Measurements from ENCODE around the gene COX7A2L.

Gene COX7A2L

DNA sequence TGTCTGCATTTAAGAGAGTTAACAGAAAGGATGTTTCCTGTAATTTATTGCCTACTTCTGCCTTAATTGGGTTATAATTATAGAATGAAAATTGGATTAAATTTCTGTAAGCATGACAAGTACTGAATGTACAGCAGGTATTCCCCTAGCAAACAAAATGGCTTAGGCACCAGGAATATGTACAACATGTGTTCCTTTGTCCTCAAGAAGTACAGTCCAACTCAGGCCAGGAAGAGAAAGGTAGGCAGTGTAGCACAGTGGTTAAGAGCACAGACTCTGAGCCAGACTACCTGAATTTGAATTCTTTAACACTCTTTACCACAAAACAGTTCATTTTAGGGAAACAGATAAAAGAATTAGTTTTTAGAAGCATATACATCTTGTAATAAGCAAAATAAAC is 43.1 kb downstream of the COX7A2L start:
- no peak overlapping the region for H3K27ac ChIP-seq
- no peak for TF ChIP-seq ZFX (IDR thresholded peaks at IDR 0.05; ENCODE audit: borderline replicate concordance)
- TF ChIP-seq, protein P1, sequence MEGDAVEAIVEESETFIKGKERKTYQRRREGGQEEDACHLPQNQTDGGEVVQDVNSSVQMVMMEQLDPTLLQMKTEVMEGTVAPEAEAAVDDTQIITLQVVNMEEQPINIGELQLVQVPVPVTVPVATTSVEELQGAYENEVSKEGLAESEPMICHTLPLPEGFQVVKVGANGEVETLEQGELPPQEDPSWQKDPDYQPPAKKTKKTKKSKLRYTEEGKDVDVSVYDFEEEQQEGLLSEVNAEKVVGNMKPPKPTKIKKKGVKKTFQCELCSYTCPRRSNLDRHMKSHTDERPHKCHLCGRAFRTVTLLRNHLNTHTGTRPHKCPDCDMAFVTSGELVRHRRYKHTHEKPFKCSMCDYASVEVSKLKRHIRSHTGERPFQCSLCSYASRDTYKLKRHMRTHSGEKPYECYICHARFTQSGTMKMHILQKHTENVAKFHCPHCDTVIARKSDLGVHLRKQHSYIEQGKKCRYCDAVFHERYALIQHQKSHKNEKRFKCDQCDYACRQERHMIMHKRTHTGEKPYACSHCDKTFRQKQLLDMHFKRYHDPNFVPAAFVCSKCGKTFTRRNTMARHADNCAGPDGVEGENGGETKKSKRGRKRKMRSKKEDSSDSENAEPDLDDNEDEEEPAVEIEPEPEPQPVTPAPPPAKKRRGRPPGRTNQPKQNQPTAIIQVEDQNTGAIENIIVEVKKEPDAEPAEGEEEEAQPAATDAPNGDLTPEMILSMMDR (IDR thresholded peaks at IDR 0.05), result no peak

DNA sequence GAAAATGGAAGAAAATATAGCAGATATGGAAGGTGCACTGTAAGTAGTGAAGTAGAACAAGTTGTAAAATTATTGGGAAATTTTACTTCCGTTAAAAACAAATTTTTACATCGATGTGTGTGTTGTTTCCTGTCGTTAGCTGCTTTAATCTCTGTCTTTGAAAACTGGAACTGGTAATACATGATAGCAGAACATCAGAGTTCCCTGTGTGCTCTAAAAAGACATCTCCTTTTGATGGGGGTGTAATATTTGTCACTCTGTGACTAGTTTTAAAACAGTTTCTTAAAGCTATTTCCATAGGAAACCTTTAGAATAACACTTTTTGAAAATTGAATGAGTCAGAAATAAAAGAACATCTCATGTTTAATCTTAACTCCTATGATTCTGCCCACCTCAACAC is 43.5 kb downstream of the COX7A2L start:
- TF ChIP-seq, protein P1 (IDR thresholded peaks at IDR 0.05), result no peak
- TF ChIP-seq ZFX (IDR thresholded peaks at IDR 0.05; ENCODE audit: borderline replicate concordance), result no peak
- H3K27ac ChIP-seq, result no peak overlapping the region

DNA sequence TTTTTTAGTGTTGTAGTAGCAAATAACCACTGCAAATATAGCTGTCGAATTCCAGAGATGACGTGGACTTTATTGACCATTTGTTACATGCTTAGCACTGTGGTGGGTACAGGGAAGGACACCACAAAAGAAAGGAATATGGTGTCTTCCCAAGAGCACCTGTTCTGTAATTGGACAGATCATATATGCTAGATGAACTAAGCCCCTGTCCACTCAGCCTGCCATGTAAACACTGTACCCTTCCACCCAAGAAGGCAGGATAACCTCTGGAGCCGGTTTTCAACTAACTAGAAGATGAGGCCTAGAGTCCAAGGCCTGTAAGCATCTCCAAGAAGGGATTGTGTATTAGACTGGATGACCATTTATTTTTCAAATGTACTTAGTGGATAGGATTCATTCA is 44.1 kb downstream of the COX7A2L start:
- TF ChIP-seq ZFX (IDR thresholded peaks at IDR 0.05; ENCODE audit: borderline replicate concordance), result no peak
- TF ChIP-seq, protein P1 (IDR thresholded peaks at IDR 0.05), result no peak
- no peak overlapping the region for H3K27ac ChIP-seq

DNA sequence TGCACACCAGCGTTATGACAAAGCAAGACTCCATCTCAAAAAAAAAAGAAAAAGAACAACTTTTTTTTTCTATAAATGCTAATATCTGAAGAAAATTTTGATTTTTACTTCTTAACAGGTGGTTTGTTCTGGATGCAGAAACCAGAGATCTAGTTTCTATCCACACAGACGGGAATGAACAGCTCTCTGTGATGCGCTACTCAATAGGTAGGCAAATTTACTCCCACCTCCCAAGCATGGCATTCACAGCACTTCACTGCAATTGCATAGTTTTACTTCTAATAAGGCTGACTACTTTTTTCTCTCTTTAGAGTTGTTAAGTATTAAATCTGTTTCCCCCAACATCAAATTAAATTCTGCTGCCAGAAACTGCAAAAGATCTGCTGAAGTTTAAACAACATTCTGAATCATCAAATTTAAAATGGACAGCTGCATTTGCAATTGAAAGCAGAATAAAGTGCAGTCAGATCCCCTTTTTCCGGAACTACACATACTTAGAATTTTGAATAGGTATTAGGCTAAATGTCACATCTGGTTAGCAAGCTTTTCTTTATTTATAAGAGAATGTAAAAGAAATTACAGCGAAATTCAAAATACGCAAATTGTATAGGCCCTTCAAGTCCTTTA is 45.1 kb downstream of the COX7A2L start:
- no peak overlapping the region for H3K27ac ChIP-seq
- TF ChIP-seq, protein P1 (IDR thresholded peaks at IDR 0.05), result no peak
- TF ChIP-seq ZFX (IDR thresholded peaks at IDR 0.05; ENCODE audit: borderline replicate concordance), result no peak

DNA sequence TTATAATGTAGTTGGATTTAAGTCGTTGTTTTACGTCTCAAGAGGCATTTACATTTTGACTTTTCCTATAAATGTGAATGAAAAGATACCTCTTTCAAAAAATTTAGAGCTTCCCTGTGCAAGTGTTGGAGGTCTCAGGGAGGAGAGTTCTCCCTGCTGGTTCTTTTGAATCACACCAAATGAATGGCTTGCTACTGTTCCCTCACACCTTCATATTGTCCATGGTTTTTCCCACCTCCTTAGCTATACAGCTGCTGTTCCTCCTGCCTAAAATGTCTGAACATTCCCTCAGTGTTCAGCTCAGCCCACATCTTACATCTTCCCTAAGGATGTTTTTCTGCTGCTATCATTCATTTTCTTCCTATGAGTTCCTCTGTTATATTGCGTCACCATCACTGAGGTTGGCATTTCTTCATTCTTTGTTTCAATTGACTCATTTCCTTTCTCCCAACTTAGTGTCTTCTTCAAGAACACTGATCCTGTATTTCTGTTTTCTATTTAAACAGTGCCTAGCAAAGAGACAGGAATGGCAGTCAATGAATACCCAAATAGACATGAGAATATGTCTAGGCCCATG is 46.0 kb downstream of the COX7A2L start:
- TF ChIP-seq, protein P1 (IDR thresholded peaks at IDR 0.05), result no peak
- TF ChIP-seq ZFX (IDR thresholded peaks at IDR 0.05; ENCODE audit: borderline replicate concordance), result no peak
- no peak overlapping the region for H3K27ac ChIP-seq

DNA sequence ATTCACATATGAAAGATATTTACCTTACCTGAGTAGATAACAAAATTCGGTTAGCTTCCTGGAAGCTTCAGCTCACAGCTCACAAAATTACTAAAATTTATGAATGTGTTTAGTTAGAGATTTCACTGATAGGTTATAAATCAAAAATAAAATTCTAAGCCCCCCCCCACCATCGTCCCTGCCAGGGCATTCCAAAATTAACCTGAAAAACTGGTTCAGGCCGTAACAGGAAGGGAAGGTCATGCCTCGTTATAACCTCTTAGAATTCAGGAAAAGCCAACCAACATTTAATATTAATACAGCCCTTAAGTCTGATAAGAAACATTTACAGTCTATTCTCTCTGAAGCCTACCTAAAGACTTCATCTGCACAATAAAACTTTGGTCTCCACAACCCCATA is 48.9 kb downstream of the COX7A2L start:
- H3K27ac ChIP-seq, result no peak overlapping the region
- TF ChIP-seq ZFX (IDR thresholded peaks at IDR 0.05; ENCODE audit: borderline replicate concordance), result no peak
- TF ChIP-seq, protein P1 (IDR thresholded peaks at IDR 0.05), result no peak

DNA sequence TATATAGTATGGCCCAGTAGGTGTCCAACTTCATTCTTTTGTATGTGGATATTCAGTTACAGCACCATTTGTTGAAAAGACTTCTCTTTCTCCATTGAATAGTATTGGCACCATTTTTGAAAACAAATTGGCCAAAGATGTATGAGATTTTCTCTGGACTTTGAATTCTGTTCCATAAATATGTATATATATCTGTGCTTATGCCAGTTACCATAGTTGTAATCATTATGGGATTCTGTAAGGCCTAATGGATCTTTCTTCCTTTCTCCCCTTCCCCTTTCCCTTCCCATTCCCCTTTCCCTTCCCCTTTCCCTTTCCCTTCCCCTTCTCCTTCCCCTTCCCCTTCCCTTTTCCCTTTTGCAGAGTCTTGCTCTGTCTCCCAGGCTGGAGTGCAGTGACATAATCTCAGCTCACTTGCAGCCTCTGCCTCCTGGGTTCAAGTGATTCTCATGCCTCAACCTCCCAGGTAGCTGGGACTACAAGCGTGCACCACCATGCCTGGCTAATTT is 51.0 kb downstream of the COX7A2L start:
- no peak overlapping the region for H3K27ac ChIP-seq

More for the DNA sequence above, 51.0 kb downstream of the COX7A2L start:
- no peak for TF ChIP-seq ZFX (IDR thresholded peaks at IDR 0.05; ENCODE audit: borderline replicate concordance)
- TF ChIP-seq, protein P1 (IDR thresholded peaks at IDR 0.05), result no peak
